CD4-positive, alpha-beta T cell treated with Interleukin-6 for 4 hours (primary cell): ENCODE measurements around the gene ELOVL4.

Experiments used
- DNase-seq: peaks from one replicate; pipeline ENCODE4 v3.0.0-alpha.2; 2020; ENCODE audit warnings: mixed read lengths

Gene ELOVL4

GRCh38 chr6:79911992-79912391, 35.4 kb downstream of the ELOVL4 start:
- DNase-seq, result no peak

DNA sequence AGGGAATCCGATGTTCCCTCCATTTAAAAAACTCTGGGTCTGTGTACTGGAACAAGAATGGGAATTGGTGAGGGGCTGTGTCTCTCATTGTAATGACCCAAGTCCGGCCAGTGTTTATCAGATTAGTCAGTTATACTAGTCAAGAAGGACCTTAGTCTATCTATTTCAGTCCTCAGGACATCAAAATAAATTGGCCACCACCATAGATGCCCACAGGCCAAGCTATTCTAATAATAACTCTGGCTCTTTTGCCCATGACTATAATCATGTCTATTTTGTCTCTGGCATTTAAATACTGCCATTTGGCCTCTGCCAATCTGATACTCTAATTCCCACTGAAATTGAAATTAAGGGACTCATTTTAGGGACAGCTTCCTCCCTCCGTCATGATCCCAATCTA, 37.8 kb downstream of the ELOVL4 start:
- no peak for DNase-seq

GRCh38 chr6:79902046-79902445, 45.3 kb downstream of the ELOVL4 start:
- no peak for DNase-seq

- no peak for DNase-seq
Measured at GRCh38 chr6:79898076-79898475, 49.3 kb downstream of the ELOVL4 start.

GRCh38 chr6:79896075-79896449, 51.3 kb downstream of the ELOVL4 start:
- DNase-seq, result no peak

- no peak for DNase-seq
Measured at GRCh38 chr6:79895382-79896074, 51.8 kb downstream of the ELOVL4 start.

- DNase-seq, result no peak
Measured at GRCh38 chr6:79894939-79895338, 52.4 kb downstream of the ELOVL4 start.

DNA sequence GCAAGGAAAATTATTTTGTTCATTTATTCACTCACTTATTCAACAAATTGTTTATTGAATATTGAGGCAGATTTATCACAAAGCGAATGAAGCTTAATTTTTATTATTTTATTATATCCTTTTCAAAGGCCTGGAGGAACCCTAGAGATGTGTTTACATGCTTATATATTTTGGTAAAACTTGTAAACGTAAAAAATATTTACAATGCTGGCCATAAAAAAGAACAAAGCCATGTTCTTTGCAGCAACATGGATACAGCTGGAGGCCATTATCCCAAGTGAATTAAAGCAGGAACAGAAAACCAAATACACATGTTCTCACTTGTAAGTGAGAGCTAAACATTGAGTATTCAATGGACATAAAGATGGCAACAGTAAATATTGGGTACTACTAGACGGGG, 58.8 kb downstream of the ELOVL4 start:
- no peak for DNase-seq

GRCh38 chr6:79878142-79878748, 69.1 kb downstream of the ELOVL4 start:
- DNase-seq, result no peak

GRCh38 chr6:79874531-79875134, 72.7 kb downstream of the ELOVL4 start:
- no peak for DNase-seq

DNA sequence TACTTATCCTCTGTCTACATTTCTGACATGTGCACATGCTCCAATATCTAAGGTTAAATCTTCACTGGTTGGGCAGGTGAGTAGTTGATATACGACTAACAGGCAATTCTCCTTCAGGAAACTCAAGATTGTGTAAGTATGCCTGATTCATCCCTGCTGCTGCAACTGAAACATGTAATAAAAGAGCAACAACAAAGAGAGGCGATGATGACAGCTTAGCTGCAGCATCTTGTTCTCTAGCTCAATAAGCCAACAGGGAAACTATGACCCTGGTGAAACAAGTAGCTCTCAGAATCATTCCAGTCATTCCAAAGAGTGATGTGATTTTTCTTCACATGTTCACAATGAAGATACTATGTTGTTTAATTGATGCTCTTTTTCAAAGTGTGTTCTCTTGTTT, 74.4 kb downstream of the ELOVL4 start:
- no peak for DNase-seq

- no peak for DNase-seq
Measured at GRCh38 chr6:79872303-79872702, 75.0 kb downstream of the ELOVL4 start.

DNA sequence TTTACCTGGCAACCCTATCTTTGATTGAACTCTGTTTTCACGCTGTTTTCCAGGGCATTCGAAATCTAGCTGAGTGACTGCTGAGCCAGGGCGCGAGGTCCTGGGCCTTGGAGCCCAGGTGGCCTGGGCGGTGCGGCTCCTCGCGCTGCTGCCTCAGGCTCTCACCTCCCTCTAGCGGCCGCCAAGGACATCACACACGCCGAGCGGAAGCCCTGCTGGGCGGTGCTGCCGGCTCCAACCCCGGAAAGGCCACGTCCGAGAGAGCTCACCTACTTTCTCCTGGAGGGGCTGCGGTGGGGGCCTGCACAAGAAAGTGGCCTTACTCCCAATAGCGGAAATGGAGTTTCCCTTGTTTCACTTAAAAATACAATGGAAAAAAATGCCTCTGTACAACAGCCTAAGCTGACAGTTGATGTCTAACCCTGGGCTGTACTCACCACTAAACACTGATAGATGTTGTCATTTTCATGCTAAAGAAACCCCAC, 77.7 kb downstream of the ELOVL4 start:
- peak; percentile 81 for DNase-seq

GRCh38 chr6:79869184-79869583, 78.2 kb downstream of the ELOVL4 start:
- no peak for DNase-seq

DNA sequence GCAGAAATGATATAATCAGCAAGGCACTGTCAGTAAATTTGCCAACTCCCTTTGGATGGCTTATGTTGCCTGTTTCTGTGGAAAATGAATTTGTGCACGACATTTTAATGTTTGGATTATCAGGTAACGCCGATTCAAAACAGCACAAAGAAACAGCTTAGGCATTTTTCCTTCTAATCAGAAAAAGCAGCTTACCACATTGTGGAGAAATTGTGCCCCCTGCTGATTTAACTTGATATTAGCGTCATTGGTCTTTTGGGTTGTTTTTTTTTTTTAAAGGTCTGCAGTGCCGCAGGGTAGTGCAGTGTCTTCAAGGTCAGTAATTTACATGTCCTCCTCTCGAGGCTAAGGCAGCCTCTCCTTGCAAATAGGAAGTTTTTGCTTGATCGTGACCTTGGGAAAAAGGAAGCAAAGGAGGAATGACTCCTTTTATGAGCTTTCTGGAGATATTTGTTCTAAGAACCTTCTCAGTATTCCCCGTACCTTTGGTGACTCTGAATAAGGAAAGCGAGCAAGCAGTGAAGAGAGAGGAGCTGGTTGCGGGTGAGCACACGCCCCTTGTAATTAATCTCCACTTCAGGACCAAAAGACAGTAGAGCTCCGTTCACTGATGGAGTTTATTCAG, 79.1 kb downstream of the ELOVL4 start:
- DNase-seq, result peak; percentile 22
